GM12878 (cell line): ENCODE measurements around the gene FCGBP.

ENCODE experiments used
- CTCF ChIP-seq, 3 experiments: IDR thresholded peaks in 2 of 3; conservative IDR thresholded peaks in 1 of 3; 2 replicates each; pipeline ENCODE4 v1.5.1; 2011; ENCODE audit warnings: low read depth in 3 of 3, low read length in 3 of 3, mild to moderate bottlenecking in 3 of 3, control low read depth in 2 of 3, moderate library complexity in 2 of 3, inconsistent platforms in 1 of 3, mixed read lengths in 1 of 3; ENCODE audit not compliant: control insufficient read depth in 2 of 3, insufficient read depth in 1 of 3; ENCODE audit errors: extremely low read depth in 1 of 3
- ELK1 ChIP-seq: IDR thresholded peaks from 2 replicates; pipeline ENCODE4 v1.6.1; 2012; ENCODE audit warnings: low read depth, low read length, improper control_type of control experiment
- ESRRA ChIP-seq: IDR thresholded peaks from 2 replicates; pipeline ENCODE4 v1.6.1; 2012; ENCODE audit warnings: mild to moderate bottlenecking, low read length, improper control_type of control experiment
- EZH2 ChIP-seq: IDR thresholded peaks from 2 replicates; pipeline ENCODE4 v1.6.1; 2012; ENCODE audit warnings: low read depth, mild to moderate bottlenecking, control low read depth, inconsistent platforms, low read length, borderline replicate concordance; ENCODE audit not compliant: control insufficient read depth
- POLR2A ChIP-seq: IDR thresholded peaks from 2 replicates; pipeline ENCODE4 v1.6.1; 2011; ENCODE audit warnings: low read depth, mild to moderate bottlenecking, low read length
- ZNF687 ChIP-seq: fragments of 450-650 bp; IDR thresholded peaks from 2 replicates; pipeline ENCODE4 v1.6.1; 2017; ENCODE audit warnings: mild to moderate bottlenecking, moderate library complexity

- TF ChIP-seq POLR2A (no peak), EZH2 (no peak), ESRRA (no peak), ELK1 (no peak), CTCF (IDR thresholded peaks at IDR 0.05 in 2 of 3, conservative IDR thresholded peaks at IDR 0.05 in 1 of 3; ENCODE audit: control insufficient read depth in 2 of 3, extremely low read depth in 1 of 3, insufficient read depth in 1 of 3, low read depth in 3 of 3, low read length in 3 of 3) (no peak), ZNF687 (no peak)
Measured at GRCh38 chr19:39971380-39972035, 37.1 kb upstream of the FCGBP start.
